OCI-LY7 (cell line): ENCODE data around the gene CYFIP2.

Experiments used
- CTCF ChIP-seq: fragments of 200-600 bp; sonication (generic); conservative IDR thresholded peaks from 2 replicates; pipeline ENCODE4 v1.5.1; 2014; ENCODE audit warnings: mild to moderate bottlenecking, antibody characterized with exemption, low read length, moderate library complexity, mixed read lengths
- EZH2phosphoT487 ChIP-seq: fragments of 200-600 bp; sonication (generic); IDR thresholded peaks from 2 replicates; pipeline ENCODE4 v1.6.1; 2018; ENCODE audit warnings: low read depth, borderline replicate concordance, mild to moderate bottlenecking, mixed run types, antibody characterized with exemption, low read length, moderate library complexity, mixed read lengths

- TF ChIP-seq CTCF, result 0 out of 2 replicates have a peak, but pooled peaks have one; percentile 16
- TF ChIP-seq EZH2phosphoT487, result no peak
Measured at GRCh38 chr5:157230610-157231009, 35.3 kb upstream of the CYFIP2 start.
